ENCODE measurements around the gene EDA. TPM values are rescaled to one million over a fixed set of nuclear protein-coding genes. Genes with fewer than 3 reads are reported as not detected.

Gene EDA
- total RNA-seq, 1 donor from 2014 or later = 6.8 TPM

DNA sequence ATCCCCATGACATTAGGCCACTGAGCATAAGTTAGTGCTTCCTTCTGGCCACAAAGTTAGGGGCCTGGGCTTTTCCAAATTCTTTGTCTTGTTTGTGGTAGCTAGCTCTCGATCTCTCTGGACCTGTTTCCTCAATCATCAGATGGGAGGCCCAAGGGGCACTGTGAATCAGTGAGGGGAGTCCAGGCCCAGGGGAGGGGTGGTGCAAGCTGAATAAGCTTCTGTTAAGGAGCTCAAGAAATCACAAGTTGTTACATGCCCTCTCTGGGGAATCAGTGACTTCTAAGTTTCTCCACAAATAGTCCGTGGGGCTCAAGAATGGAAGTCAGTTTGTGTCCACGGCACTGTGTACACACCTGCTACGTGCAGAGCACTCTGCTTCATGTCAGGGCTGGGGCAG is 418.7 kb downstream of the EDA start:
- no peaks in the 10 kb centered on the region for H3K4me1 Mint-ChIP-seq
- H3K36me3 ChIP-seq = no peaks in the 10 kb centered on the region

DNA sequence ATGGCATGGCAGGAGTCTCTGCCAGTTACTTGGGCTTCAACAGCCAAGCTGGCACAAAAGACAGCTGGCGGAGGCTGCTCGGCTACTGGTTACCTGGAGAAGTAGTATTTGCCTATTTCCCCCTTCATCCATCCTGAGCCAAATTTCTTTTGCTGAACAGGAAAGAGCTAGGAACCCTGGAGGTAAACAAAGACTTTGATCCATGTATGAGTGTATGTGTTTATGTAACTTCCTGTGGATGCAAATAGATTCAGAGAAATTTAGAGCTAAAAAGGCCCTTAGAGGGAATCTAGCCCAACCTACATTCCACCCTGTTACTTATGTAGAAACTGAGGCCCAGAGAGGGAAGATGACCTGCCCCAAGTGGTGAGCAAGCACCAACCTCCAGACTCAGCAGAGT is 422.6 kb downstream of the EDA start:
- DNase-seq (ENCODE audit: low spot score) = no peak
- no peak for TF ChIP-seq EZH2phosphoT487 (IDR thresholded peaks at IDR 0.05)
- TF ChIP-seq EZH2 (IDR thresholded peaks at IDR 0.05) = no peak
- TF ChIP-seq, protein P1, sequence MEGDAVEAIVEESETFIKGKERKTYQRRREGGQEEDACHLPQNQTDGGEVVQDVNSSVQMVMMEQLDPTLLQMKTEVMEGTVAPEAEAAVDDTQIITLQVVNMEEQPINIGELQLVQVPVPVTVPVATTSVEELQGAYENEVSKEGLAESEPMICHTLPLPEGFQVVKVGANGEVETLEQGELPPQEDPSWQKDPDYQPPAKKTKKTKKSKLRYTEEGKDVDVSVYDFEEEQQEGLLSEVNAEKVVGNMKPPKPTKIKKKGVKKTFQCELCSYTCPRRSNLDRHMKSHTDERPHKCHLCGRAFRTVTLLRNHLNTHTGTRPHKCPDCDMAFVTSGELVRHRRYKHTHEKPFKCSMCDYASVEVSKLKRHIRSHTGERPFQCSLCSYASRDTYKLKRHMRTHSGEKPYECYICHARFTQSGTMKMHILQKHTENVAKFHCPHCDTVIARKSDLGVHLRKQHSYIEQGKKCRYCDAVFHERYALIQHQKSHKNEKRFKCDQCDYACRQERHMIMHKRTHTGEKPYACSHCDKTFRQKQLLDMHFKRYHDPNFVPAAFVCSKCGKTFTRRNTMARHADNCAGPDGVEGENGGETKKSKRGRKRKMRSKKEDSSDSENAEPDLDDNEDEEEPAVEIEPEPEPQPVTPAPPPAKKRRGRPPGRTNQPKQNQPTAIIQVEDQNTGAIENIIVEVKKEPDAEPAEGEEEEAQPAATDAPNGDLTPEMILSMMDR (IDR thresholded peaks at IDR 0.05) = no peak
- peaks cover 2% of the 10 kb centered on the region for H3K9me3 Mint-ChIP-seq
- Histone ChIP-seq H3K4me2 (no peak overlapping the region), H3K4me3 (no peak overlapping the region), H3K79me2 (ENCODE audit: low read depth) (no peaks in the 10 kb centered on the region), H3F3A (ENCODE audit: low read depth) (no peaks in the 10 kb centered on the region), H3K27ac (no peak overlapping the region), H3K27me3 (no peaks in the 10 kb centered on the region), H3K9me3 (ENCODE audit: low read depth) (no peaks in the 10 kb centered on the region), H3K4me1 (no peaks in the 10 kb centered on the region), H3K9ac (no peak overlapping the region), H4K20me1 (ENCODE audit: low read depth) (no peaks in the 10 kb centered on the region), H2AFZ (replicated peaks) (no peak overlapping the region), H3K36me3 (no peaks in the 10 kb centered on the region)
- no peak overlapping the region for H3K27ac Mint-ChIP-seq
- H3K4me1 Mint-ChIP-seq = no peaks in the 10 kb centered on the region
- H3K27me3 Mint-ChIP-seq (ENCODE audit: insufficient read depth, low read depth) = peaks cover 2% of the 10 kb centered on the region
- no peaks in the 10 kb centered on the region for H3K36me3 Mint-ChIP-seq
- H3K4me3 Mint-ChIP-seq = no peak overlapping the region

More for the DNA sequence above, 418.7 kb downstream of the EDA start:
- DNase-seq (ENCODE audit: low spot score) = no peak
- Histone ChIP-seq H3K79me2 (ENCODE audit: low read depth) (no peaks in the 10 kb centered on the region), H3K4me2 (no peak overlapping the region), H3K9me3 (ENCODE audit: low read depth) (no peaks in the 10 kb centered on the region), H3K4me1 (no peaks in the 10 kb centered on the region), H3K9ac (no peak overlapping the region), H3K4me3 (no peak overlapping the region), H4K20me1 (ENCODE audit: low read depth) (no peaks in the 10 kb centered on the region), H3F3A (ENCODE audit: low read depth) (no peaks in the 10 kb centered on the region), H2AFZ (replicated peaks) (no peak overlapping the region), H3K27me3 (no peaks in the 10 kb centered on the region), H3K27ac (no peak overlapping the region)
- no peak overlapping the region for H3K4me3 Mint-ChIP-seq
- H3K36me3 Mint-ChIP-seq = no peaks in the 10 kb centered on the region
- no peaks in the 10 kb centered on the region for H3K9me3 Mint-ChIP-seq
- peaks cover 9% of the 10 kb centered on the region for H3K27me3 Mint-ChIP-seq (ENCODE audit: insufficient read depth, low read depth)
- TF ChIP-seq, protein P1 (IDR thresholded peaks at IDR 0.05) = no peak
- no peak for TF ChIP-seq EZH2 (IDR thresholded peaks at IDR 0.05)
- no peak overlapping the region for H3K27ac Mint-ChIP-seq

DNA sequence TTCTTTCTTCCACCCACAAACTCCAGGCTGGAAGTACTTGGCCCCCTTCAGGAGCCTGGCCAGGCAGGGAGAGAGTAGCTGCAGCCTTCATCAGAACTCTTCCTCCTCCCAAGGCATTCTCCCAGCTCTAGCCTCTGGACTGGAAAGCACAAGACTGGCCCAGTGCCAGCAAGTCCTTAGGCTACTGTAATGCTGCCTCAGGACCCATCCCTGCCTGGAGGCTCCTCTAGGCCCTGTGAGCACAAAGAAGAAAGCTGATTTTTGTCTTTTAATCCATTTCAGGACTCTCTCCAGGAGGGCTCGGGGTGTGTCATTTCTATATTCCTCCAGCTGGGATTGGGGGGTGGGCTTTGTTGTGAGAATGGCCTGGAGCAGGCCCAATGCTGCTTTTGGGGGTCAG is 423.0 kb downstream of the EDA start:
- no peaks in the 10 kb centered on the region for H3K79me2 ChIP-seq (ENCODE audit: low read depth)
- H3K36me3 Mint-ChIP-seq = no peaks in the 10 kb centered on the region
- no peaks in the 10 kb centered on the region for H3F3A ChIP-seq (ENCODE audit: low read depth)
- no peaks in the 10 kb centered on the region for H3K4me1 Mint-ChIP-seq
- no peaks in the 10 kb centered on the region for H3K9me3 ChIP-seq (ENCODE audit: low read depth)
- no peak overlapping the region for H3K4me3 Mint-ChIP-seq
- DNase-seq (ENCODE audit: low spot score) = no peak
- H3K4me1 ChIP-seq = no peaks in the 10 kb centered on the region
- no peak overlapping the region for H2AFZ ChIP-seq (replicated peaks)
- H3K4me3 ChIP-seq = no peak overlapping the region
- TF ChIP-seq EZH2phosphoT487 (IDR thresholded peaks at IDR 0.05) (no peak), EZH2 (IDR thresholded peaks at IDR 0.05) (no peak)
- TF ChIP-seq, protein P1 (IDR thresholded peaks at IDR 0.05) = no peak
- no peaks in the 10 kb centered on the region for H4K20me1 ChIP-seq (ENCODE audit: low read depth)
- no peak overlapping the region for H3K4me2 ChIP-seq
- no peak overlapping the region for H3K9ac ChIP-seq
- peaks cover 2% of the 10 kb centered on the region for H3K9me3 Mint-ChIP-seq
- no peak overlapping the region for H3K27ac Mint-ChIP-seq
- H3K36me3 ChIP-seq = no peaks in the 10 kb centered on the region
- H3K27me3 Mint-ChIP-seq (ENCODE audit: insufficient read depth, low read depth) = peaks cover 2% of the 10 kb centered on the region
- no peaks in the 10 kb centered on the region for H3K27me3 ChIP-seq
- H3K27ac ChIP-seq = no peak overlapping the region
